ENCODE data around the gene SLC17A3. TPM values are rescaled to one million over a fixed set of nuclear protein-coding genes. Genes with fewer than 3 reads are reported as not detected.

The SLC17A3 gene
- total RNA-seq, 1 experiment from 2014 or later, result not detected

DNA sequence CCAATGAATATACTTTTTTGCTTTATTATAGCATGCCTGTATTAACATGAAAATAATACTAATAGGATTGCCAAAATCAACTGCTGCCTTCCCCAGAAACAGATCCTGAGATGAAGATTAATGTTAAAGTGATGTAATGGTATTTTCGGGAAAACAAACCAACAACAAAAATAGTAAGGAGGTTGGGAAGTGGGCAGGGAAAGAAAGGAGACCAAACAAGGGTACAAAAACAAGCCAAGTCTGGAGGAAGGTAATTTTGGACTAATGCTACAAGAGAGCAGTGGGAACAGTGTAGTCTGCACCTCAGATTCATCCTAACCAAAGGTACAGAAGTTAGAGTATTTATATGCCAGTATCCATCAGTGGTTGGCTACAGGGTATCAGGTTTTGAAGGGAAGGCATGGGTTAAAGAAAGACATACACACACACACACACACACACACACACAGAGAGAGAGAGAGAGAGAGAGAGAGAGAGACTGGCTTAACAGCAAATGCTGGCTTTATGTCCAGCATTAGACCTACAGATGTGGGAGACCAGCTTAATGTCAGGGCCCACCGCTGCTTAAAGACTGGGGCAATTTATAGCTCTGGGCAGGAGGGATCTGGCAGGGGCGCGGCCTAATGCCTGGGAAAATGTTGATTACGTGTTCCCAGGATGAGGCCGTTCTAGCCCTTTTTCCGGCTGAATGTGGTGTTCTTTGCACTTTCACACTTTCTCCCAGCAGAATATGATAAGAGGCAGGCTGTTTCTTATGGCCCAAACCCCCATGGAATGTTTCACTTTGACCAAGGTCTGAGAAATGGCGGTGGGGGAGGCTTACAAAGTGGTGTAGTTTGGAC, 38.4 kb downstream of the SLC17A3 start:
- no peak for DNase-seq (ENCODE audit: low spot score)

DNA sequence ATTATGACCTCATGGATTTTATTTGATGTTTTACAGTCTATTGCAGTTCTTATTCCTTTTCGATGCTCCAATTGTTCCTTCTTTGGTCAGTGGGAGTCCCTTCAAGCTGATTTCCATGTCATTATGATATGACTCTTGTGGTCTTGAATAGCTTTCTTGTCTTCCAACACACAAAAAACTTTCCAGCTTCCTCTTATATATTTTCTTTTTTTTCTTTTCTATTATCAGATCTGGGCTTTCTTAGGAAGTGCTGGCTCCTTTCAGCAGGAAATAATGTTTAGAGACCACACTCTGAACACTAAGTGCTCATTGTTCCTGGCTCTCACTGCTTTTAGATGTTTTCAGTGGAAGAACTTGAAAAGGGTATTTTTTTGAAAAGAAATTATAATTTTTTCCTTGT, 39.1 kb downstream of the SLC17A3 start:
- no peak for DNase-seq (ENCODE audit: low spot score)

DNA sequence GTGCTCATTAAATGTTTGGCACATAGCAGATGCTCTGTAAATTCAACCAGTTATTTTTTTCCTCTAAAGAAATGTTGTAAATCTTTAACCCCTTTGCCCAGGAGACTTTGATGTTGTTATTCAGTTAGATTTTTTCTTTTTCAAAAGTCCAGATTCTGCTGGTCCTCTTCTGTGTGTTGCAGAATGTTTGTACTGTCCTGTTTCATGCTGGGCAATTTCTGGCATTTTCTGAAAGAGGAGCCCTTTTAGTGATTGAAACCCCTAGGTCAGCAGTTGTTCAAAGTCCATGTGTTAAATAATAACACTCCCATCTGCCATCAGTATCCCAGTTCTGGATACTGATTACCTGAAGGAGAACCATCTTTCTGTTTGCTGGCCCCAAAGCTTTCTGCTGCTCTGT, 40.9 kb downstream of the SLC17A3 start:
- DNase-seq (ENCODE audit: low spot score), result no peak

DNA sequence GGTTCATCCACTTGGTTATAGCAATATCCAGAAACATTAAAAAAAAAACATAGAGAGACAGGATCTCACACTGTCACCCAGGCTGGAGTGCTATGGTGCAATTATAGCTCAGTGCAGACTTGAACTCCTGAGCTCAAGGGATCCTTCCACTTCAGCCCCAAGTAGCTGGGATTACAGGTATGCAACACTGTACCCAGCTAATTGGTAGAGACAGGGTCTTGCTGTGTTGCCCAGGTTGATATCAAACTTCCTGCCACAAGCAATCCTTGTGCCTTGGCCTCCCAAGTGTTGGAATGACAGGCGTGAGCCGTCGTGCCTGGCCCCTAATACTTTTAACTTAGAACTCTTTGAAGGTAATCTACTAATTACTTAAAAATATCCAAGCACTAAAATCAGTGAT, 41.4 kb downstream of the SLC17A3 start:
- DNase-seq (ENCODE audit: low spot score), result no peak

DNA sequence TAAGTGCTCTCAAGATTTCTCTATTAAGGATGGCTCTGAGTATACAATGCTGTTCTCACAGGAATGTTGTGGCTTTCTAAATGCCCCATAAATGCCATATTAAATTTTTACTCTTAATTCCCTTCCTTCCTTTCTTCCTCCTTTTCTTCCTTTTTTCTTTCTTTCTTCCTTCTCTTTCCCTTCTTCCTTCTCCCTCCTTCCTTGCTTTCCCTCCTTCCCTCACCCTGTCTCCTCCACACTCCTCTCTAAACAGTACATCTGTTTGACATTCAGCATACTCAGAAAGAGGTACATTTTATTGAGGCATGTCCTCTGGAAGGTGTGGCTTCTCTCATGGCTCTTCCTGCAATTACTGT, 41.8 kb downstream of the SLC17A3 start:
- no peak for DNase-seq (ENCODE audit: low spot score)

DNA sequence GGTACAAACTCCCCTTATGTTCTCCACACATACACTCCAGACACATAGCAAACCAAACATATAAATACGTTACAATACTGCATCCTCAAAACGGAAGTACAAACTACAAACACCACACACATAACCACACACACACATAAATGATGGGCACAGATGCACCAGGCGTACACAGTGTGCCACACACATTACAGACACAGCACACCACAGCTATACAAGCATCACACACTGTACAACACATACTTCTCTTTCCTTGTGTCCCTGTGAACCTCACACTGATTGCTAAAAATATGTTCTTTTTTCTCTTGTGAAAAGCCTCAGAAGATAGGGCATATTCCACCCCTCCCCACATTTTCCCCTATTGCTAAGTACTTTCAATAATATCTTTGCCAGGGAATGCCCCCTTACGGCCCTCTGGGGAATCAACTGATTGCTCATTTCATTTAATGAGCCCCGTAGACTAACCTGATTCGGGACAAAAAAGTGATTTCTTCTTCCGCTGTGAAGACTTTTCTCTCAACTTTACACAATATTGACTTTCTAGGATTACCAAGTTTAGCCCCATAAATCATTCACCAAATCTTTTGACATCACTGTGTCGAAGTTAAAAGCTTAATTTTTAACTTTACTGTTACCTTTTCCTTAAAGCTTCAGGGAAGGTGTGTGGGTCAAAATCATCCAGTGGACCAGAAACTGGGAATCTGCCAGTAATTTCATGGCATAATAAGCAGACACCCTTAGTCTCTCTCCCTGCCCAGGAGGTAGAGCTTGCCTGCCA, 42.3 kb downstream of the SLC17A3 start, which contains the start of gene SLC17A1:
Gene SLC17A1, minus strand, starts transcription at position 521 of the 775 bp plus-strand sequence. CDS start 1,495 bp downstream, outside the sequence.
- no peak for DNase-seq (ENCODE audit: low spot score)

DNA sequence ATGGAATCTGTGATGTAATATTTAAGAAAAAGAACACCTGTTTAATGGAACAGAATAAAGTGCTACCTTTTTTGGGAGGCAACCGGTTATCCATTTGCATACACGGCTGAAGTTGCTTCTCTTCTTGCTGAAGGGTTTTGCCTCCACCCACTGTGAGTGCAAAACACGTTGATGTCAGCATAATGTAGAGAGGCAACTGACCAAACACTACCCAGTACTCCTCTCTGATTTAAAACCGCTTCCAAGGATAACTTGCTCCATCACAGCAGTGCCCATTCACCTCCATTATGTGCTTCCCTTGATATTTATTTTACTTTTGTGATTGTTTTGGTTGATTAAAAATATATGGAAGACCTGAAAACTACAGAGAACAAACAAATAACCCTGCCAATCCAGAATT, 43.6 kb downstream of the SLC17A3 start:
- DNase-seq (ENCODE audit: low spot score), result no peak

DNA sequence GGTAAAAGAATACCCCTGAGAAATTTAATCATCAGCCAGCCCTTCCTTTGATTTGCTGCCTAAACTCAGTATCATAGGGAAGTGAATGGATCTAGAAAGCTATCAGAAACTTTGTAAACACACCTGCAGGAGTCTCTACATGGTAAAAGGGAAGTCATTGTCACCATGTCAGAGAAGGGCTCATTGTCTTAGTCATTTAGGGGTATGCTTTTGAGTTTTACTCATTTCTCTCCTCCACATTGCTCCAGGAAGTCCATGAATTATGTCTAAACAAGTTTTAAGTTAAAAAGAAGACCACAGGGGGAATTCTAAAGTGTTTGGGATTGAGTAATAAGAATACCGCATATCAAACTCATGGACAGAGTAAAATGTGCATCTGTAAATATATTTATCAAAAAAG, 44.7 kb downstream of the SLC17A3 start:
- no peak for DNase-seq (ENCODE audit: low spot score)

DNA sequence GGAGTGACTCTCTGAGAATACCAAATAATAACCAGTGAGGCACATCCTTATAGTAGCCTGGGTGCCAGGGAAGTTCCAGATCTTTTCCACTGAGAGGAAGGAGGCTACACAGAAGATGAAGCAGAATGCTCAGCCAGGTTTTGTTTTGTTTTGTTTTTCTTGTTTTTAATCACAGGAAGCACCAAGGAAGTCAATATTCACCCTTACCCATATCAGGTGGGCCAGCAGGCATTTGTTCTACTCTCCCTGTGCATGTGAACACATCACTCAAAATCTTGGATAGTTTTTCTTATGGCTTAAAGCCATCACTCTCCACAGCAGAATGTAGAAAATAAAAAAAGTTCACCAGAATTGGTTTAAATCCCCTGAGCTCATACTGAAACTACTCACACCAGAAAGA, 52.7 kb downstream of the SLC17A3 start:
- DNase-seq (ENCODE audit: low spot score), result no peak

DNA sequence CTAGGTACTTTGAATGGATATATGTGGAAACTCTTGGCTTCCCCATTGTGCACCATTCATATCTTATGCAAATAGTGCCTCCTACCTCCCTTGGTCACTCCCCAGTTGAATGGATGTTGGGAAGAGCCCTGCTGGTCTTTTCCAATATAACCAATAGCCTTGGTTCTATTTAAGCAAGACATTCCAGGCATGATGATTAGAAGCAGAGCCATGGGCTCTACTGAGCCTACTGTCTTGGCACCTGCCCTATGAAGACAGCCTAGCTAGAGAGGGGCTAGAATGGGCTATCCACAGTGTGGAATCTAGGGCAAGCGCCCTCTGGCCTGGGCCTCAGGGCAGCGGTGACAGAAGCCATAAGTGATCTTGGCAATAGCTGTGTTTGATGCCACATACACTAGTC, 57.8 kb downstream of the SLC17A3 start:
- DNase-seq (ENCODE audit: low spot score), result no peak

DNA sequence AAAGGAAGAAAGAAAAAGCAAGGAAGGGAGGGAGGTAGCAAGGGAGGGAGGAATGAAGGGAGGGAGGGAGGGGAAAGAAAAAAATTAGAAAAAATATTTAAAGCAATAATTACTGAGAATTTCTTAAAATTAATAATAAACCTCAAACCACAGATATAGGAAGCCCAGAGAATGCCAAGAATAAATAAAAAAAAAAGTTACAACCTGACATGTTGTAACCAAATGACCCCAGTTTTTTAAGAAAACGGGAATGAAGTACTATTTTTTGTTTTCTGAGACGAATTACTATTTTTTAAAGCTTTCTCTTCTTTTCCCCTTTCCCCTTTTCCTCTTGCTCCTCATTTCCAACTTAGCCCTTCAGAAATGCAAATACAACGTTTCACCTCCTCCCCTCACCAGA, 58.8 kb downstream of the SLC17A3 start:
- DNase-seq (ENCODE audit: low spot score), result no peak

DNA sequence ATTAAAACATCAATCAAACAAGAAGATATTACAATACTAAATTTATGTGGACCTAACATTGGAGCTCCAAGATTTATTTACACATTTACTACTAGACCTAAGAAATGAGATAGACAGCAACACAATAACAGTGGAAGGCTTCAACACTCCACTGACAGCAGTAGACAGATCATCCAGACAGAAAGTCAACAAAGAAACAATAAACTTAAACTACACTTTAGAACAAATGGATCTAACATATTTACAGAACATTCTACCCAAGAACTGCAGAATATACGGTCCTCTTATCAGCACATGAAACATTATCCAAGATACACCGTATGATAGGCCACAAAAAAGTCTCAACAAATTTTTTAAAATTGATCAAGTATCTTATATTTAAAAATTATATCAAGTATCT, 69.2 kb downstream of the SLC17A3 start:
- no peak for DNase-seq (ENCODE audit: low spot score)

DNA sequence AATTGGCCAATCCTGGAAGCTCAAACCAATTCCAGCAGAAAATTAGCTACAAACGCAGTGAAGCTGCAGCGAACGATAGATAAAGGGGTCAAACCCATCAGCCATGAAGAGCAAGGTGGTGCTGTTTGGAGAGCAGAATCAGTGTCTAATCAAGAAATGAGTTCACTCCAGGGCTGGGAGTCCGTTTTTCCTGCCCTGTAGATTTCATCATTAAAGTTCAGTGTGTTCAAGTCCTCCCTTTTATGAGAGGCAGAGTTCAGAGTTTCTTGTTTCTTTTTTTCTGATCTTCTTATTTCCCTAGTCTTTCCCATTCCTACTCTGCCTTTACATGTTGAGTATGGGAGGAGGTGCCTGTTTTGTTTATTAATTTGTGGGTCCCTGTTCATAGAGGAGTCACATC, 72.6 kb downstream of the SLC17A3 start:
- no peak for DNase-seq (ENCODE audit: low spot score)

Other genes with a start within 250 kb of the SLC17A3 start
- not detected in 2 replicates for gene SCGN, start 222.0 kb downstream of the SLC17A3 start, total RNA-seq (2014; rRNA removed; shearing (Covaris generic))
- gene SLC17A4, start 119.5 kb downstream of the SLC17A3 start, total RNA-seq (2014; rRNA removed; shearing (Covaris generic)), result 0.05 and 0.23 TPM in 2 replicates
- gene SLC17A1, start 42.2 kb downstream of the SLC17A3 start, total RNA-seq (2014; rRNA removed; shearing (Covaris generic)), result not detected in 2 replicates
- not detected in 2 replicates for gene SLC17A2, start 56.4 kb upstream of the SLC17A3 start, total RNA-seq (2014; rRNA removed; shearing (Covaris generic))
- gene TRIM38, start 88.6 kb upstream of the SLC17A3 start, total RNA-seq (2014; rRNA removed; shearing (Covaris generic)), result 2.5 and 4.0 TPM in 2 replicates
- 7.3 and 8.7 TPM in 2 replicates for gene HFE, start 213.2 kb upstream of the SLC17A3 start, total RNA-seq (2014; rRNA removed; shearing (Covaris generic))

All from HT-29 (cell line).